MM.1S (cell line): ENCODE measurements around the gene NUP188.

Source experiments
- DNase-seq: peaks from one replicate; pipeline ENCODE4 v3.0.0-alpha.2; 2015
- H2AFZ ChIP-seq: fragments of 300-600 bp; sonication (generic); 2 replicates; pipeline ENCODE4 v1.6.0; 2016; ENCODE audit warnings: antibody characterized with exemption, low read length
- H3F3A ChIP-seq: fragments of 300-600 bp; sonication (generic); 2 replicates; pipeline ENCODE4 v1.6.1; 2016; ENCODE audit warnings: mild to moderate bottlenecking, antibody characterized with exemption, low read length, moderate library complexity, mixed read lengths; ENCODE audit not compliant: insufficient read depth
- H3K27ac ChIP-seq: fragments of 300-600 bp; sonication (generic); 2 replicates; pipeline ENCODE4 v1.5.1; 2016; ENCODE audit warnings: mild to moderate bottlenecking, low read length
- H3K27me3 ChIP-seq: fragments of 300-600 bp; sonication (generic); replicated peaks from 2 replicates; pipeline ENCODE4 v1.6.0; 2016; ENCODE audit warnings: low read length; ENCODE audit not compliant: insufficient read depth
- H3K36me3 ChIP-seq: fragments of 300-600 bp; sonication (generic); replicated peaks from 2 replicates; pipeline ENCODE4 v1.6.1; 2016; ENCODE audit warnings: mild to moderate bottlenecking, low read length, mixed read lengths; ENCODE audit not compliant: insufficient read depth
- H3K4me1 ChIP-seq: fragments of 300-600 bp; sonication (generic); 2 replicates; pipeline ENCODE4 v1.6.1; 2016; ENCODE audit warnings: low read length, mixed read lengths
- H3K4me2 ChIP-seq: fragments of 300-600 bp; sonication (generic); 2 replicates; pipeline ENCODE4 v1.6.0; 2016; ENCODE audit warnings: low read depth, low read length
- H3K4me3 ChIP-seq: fragments of 300-600 bp; sonication (generic); 2 replicates; pipeline ENCODE4 v1.5.1; 2016; ENCODE audit warnings: low read length, mixed read lengths
- H3K79me2 ChIP-seq: fragments of 300-600 bp; sonication (generic); 2 replicates; pipeline ENCODE4 v1.6.1; 2016; ENCODE audit warnings: mixed run types, low read length, mixed read lengths
- H3K9ac ChIP-seq: fragments of 300-600 bp; sonication (generic); 2 replicates; pipeline ENCODE4 v1.6.1; 2016; ENCODE audit warnings: low read length, mixed read lengths
- H3K9me2 ChIP-seq: fragments of 300-600 bp; sonication (generic); replicated peaks from 2 replicates; pipeline ENCODE4 v1.6.1; 2016; ENCODE audit warnings: mild to moderate bottlenecking, low read length, mixed read lengths; ENCODE audit not compliant: insufficient read depth
- H3K9me3 ChIP-seq: fragments of 300-600 bp; sonication (generic); replicated peaks from 2 replicates; pipeline ENCODE4 v1.6.1; 2016; ENCODE audit warnings: mild to moderate bottlenecking, low read length, mixed read lengths; ENCODE audit not compliant: insufficient read depth
- H4K20me1 ChIP-seq: fragments of 300-600 bp; sonication (generic); 2 replicates; pipeline ENCODE4 v1.6.1; 2016; ENCODE audit warnings: mild to moderate bottlenecking, low read length, moderate library complexity, mixed read lengths; ENCODE audit not compliant: insufficient read depth
- EZH2 ChIP-seq: fragments of 300-600 bp; sonication (generic); optimal IDR thresholded peaks from 2 replicates; pipeline ENCODE3; 2017; ENCODE audit warnings: low read depth, mild to moderate bottlenecking, antibody characterized with exemption, low read length, mixed read lengths
- EZH2phosphoT487 ChIP-seq: fragments of 300-600 bp; sonication (generic); IDR thresholded peaks from 2 replicates; pipeline ENCODE4 v1.6.1; 2018; ENCODE audit warnings: antibody characterized with exemption, low read length
- TF ChIP-seq, protein P1 (sequence below): fragments of 300-600 bp; sonication (generic); IDR thresholded peaks from 2 replicates; pipeline ENCODE4 v1.5.1; 2016; ENCODE audit warnings: antibody characterized with exemption, low read length, mixed read lengths

Gene NUP188

DNA sequence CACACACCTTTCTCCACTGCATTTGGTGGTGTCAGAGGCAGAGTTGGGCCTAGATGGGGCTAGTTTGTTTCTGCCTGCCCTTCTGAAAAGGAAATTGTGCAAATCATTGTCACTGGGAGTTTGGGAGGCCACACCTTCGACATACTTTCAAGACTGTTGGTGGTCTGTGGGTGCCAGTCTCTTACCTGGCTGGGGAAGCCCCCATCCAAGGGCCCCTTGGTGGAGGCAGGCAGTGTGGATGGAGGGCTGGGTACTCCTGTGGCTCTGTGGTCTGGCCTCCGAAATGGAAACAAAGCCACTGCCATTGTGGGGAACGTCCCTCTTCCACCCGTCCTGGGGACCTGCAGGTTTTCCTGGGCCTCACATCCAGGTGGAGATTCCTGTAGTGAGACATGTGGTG is 37.6 kb upstream of the NUP188 start:
- no peak overlapping the region for H2AFZ ChIP-seq
- H3K4me1 ChIP-seq: no peaks in the 10 kb centered on the region
- no peak overlapping the region for H3K9ac ChIP-seq
- peaks cover 27% of the 10 kb centered on the region for H3K79me2 ChIP-seq
- H3K27me3 ChIP-seq: no peaks in the 10 kb centered on the region
- H3K4me2 ChIP-seq: no peak overlapping the region
- no peaks in the 10 kb centered on the region for H3F3A ChIP-seq
- H3K27ac ChIP-seq: no peak overlapping the region
- H4K20me1 ChIP-seq: no peaks in the 10 kb centered on the region
- no peak overlapping the region for H3K4me3 ChIP-seq
- DNase-seq: no peak
- no peaks in the 10 kb centered on the region for H3K9me3 ChIP-seq
- H3K9me2 ChIP-seq: no peaks in the 10 kb centered on the region
- no peak for TF ChIP-seq EZH2phosphoT487
- peaks cover 6% of the 10 kb centered on the region; the same call in 1 of the 2 replicates for H3K36me3 ChIP-seq

DNA sequence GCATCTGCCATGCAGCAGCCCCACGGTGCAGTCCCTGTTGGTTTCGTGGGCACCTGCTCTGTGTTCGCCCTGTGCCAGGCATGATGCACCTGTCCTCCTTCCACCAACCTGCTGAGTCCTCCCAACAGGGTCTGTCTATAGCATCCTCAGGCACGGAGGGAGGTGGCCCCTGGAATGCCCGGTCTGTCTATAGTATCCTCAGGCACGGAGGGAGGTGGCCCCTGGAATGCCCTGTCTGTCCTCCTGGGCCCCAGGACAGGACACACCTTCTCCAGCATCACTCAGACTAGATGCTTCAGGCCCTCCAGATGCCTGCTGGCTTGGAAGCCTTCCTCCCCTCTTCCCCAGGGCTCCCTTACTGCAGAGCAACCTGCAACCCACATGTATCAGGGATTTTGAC is 36.6 kb upstream of the NUP188 start:
- Histone ChIP-seq H4K20me1 (no peaks in the 10 kb centered on the region), H3K4me2 (no peak overlapping the region)

DNA sequence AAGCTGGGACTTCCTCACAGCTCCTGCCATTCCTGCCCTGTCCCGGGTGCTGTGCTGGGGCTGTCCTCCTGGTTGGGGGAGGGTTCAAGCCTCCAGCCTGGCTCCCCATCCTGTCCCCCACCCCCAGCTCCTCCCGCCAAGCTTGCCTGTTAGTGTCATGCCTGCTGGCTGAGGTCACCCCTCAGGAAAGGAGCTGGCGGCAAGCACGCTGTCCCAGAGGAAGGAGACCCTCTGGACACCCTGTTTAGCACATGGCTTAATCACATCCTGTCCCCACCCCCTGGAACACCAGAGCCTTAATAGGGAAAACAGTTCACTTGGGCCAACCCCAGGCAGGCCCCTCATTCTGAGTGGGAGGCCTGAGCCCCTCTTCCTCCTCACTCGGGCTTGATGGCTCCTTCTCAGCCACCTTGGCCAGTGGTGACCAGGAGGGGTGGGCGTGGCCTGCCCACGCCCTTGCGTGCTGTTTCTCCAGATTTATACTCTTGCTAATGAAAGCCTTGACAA is 35.9 kb upstream of the NUP188 start:
- Histone ChIP-seq H3K4me1 (no peaks in the 10 kb centered on the region), H3K4me2 (no peak overlapping the region), H3K27me3 (no peaks in the 10 kb centered on the region), H3K4me3 (no peak overlapping the region), H3F3A (no peaks in the 10 kb centered on the region), H2AFZ (no peak overlapping the region), H3K9me2 (no peaks in the 10 kb centered on the region), H3K9me3 (no peaks in the 10 kb centered on the region), H4K20me1 (no peaks in the 10 kb centered on the region), H3K9ac (no peak overlapping the region), H3K36me3 (peaks cover 6% of the 10 kb centered on the region; the same call in 1 of the 2 replicates), H3K27ac (no peak overlapping the region), H3K79me2 (peaks cover 22% of the 10 kb centered on the region)
- TF ChIP-seq EZH2phosphoT487: no peak
- TF ChIP-seq EZH2: no peak
- TF ChIP-seq, protein P1, sequence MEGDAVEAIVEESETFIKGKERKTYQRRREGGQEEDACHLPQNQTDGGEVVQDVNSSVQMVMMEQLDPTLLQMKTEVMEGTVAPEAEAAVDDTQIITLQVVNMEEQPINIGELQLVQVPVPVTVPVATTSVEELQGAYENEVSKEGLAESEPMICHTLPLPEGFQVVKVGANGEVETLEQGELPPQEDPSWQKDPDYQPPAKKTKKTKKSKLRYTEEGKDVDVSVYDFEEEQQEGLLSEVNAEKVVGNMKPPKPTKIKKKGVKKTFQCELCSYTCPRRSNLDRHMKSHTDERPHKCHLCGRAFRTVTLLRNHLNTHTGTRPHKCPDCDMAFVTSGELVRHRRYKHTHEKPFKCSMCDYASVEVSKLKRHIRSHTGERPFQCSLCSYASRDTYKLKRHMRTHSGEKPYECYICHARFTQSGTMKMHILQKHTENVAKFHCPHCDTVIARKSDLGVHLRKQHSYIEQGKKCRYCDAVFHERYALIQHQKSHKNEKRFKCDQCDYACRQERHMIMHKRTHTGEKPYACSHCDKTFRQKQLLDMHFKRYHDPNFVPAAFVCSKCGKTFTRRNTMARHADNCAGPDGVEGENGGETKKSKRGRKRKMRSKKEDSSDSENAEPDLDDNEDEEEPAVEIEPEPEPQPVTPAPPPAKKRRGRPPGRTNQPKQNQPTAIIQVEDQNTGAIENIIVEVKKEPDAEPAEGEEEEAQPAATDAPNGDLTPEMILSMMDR: no peak
- no peak for DNase-seq

More for the DNA sequence above, 36.6 kb upstream of the NUP188 start:
- H3K27me3 ChIP-seq: no peaks in the 10 kb centered on the region
- no peak overlapping the region for H3K27ac ChIP-seq
- peaks cover 6% of the 10 kb centered on the region; the same call in 1 of the 2 replicates for H3K36me3 ChIP-seq
- H3F3A ChIP-seq: no peaks in the 10 kb centered on the region
- no peak overlapping the region for H3K4me3 ChIP-seq
- no peak overlapping the region for H2AFZ ChIP-seq
- no peak for DNase-seq
- TF ChIP-seq EZH2 (no peak), EZH2phosphoT487 (no peak)
- H3K9me2 ChIP-seq: no peaks in the 10 kb centered on the region
- H3K4me1 ChIP-seq: no peaks in the 10 kb centered on the region
- no peaks in the 10 kb centered on the region for H3K9me3 ChIP-seq
- peaks cover 24% of the 10 kb centered on the region for H3K79me2 ChIP-seq
- H3K9ac ChIP-seq: no peak overlapping the region

DNA sequence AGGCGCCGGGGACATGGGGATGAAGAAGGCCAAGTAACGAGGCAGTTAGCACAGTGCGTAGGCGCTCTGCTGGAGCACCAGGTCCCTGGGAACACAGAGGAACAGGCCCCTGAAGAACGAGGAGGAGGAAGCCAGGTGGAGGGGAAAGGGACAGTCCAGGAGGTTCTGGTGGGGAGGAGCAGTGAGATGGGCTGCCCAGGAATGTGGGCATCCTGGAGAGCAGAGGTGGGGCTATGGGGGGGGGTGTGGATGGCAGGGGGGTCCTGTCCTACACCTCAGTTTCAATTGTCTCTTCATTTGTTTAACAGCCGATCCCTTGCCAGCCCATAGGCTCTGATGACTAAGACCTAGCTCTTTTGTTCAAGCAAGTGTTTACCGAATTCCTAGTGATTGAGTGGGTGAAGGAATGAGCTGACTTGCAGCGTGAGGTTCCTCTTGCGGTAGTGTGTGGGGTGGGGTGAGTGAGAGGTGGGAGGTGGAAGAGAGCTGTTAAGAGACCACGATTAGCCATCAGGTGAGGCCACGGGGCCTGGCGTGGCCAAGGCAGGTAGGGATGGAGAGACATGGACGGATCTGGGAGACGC is 35.1 kb upstream of the NUP188 start:
- Histone ChIP-seq H2AFZ (no peak overlapping the region), H3F3A (no peaks in the 10 kb centered on the region), H3K27me3 (no peaks in the 10 kb centered on the region), H3K9me2 (no peaks in the 10 kb centered on the region), H3K27ac (no peak overlapping the region), H3K79me2 (peaks cover 17% of the 10 kb centered on the region), H4K20me1 (no peaks in the 10 kb centered on the region), H3K36me3 (peaks cover 6% of the 10 kb centered on the region; the same call in 1 of the 2 replicates), H3K4me1 (no peaks in the 10 kb centered on the region), H3K9me3 (no peaks in the 10 kb centered on the region), H3K4me2 (no peak overlapping the region), H3K4me3 (no peak overlapping the region), H3K9ac (no peak overlapping the region)
- no peak for DNase-seq
- TF ChIP-seq, protein P1: no peak
- no peak for TF ChIP-seq EZH2
- no peak for TF ChIP-seq EZH2phosphoT487
